Kidney (tissue), 14 donors: ENCODE data around the gene LRRC31. TPM values are rescaled to one million over a fixed set of nuclear protein-coding genes. Genes with fewer than 3 reads are reported as not detected.

Experiments used
- DNase-seq, 5 donors: peaks; one replicate each; pipeline ENCODE4 v3.0.0-alpha.2; 2013 to 2020
- FAIRE-seq: peaks from 2 replicates; lab custom pipeline; 2012; peaks lifted over from hg19 to GRCh38; lab: Jason Lieb, UNC
- H3K27ac ChIP-seq, 2 donors: one replicate each; pipeline ENCODE4 v1.7.0; 2013; ENCODE audit warnings: low read depth in 2 of 2, low read length in 2 of 2, inconsistent platforms in 1 of 2
- H3K27me3 ChIP-seq: one replicate; pipeline ENCODE4 v1.7.1; 2013; ENCODE audit warnings: low read length, inconsistent platforms; ENCODE audit not compliant: control insufficient read depth, insufficient read depth
- H3K36me3 ChIP-seq, 3 donors: one replicate each; pipeline versions ENCODE4 v1.7.0 to v1.7.1; 2013; ENCODE audit warnings: low read length in 3 of 3, control low read depth in 1 of 3, inconsistent platforms in 1 of 3; ENCODE audit not compliant: insufficient read depth in 3 of 3, control insufficient read depth in 2 of 3
- H3K4me1 ChIP-seq, 3 donors: one replicate each; pipeline versions ENCODE4 v1.7.0 to v1.7.1; 2013; ENCODE audit warnings: low read length in 3 of 3, inconsistent platforms in 1 of 3, low read depth in 1 of 3; ENCODE audit not compliant: control insufficient read depth in 2 of 3, insufficient read depth in 2 of 3
- H3K4me3 ChIP-seq, 3 donors: one replicate each; pipeline versions ENCODE4 v1.7.0 to v1.8.1; 2013; ENCODE audit warnings: low read length in 3 of 3, control low read depth in 1 of 3, inconsistent platforms in 1 of 3
- H3K9ac ChIP-seq, 3 donors: one replicate each; pipeline versions ENCODE4 v1.7.0 to v1.7.1; 2013; ENCODE audit warnings: low read length in 3 of 3, control low read depth in 1 of 3, inconsistent platforms in 1 of 3
- H3K9me3 ChIP-seq, 3 donors: one replicate each; pipeline versions ENCODE4 v1.7.0 to v1.7.1; 2013; ENCODE audit warnings: low read length in 3 of 3, control low read depth in 1 of 3, inconsistent platforms in 1 of 3; ENCODE audit not compliant: control insufficient read depth in 2 of 3, insufficient read depth in 1 of 3
- intact Hi-C: fragments of 100-400 bp; cut with DNase I; formaldehyde crosslinking; loops from one replicate; pipeline ENCODE4 v1.11.1; 2022
- polyA plus RNA-seq: library from polyadenylated mRNA; stranded (reverse); fragments of 350-450 nt; fragmentation: Illumina TruSeq; extraction: RNeasy Lipid Tissue Mini Kit (QIAGEN cat#74804); gene quantifications from one replicate; pipeline ENCODE4 v1.2.3, GENCODE V29; 2014; ENCODE audit warnings: low read depth, low replicate concordance; ENCODE audit not compliant: insufficient read depth
- total RNA-seq: library from RNA; stranded (reverse); fragmentation: NEBNext Ultra II Directional; extraction: Animal tissue kit (Norgen Biotek cat#: 25700); gene quantifications from one replicate; pipeline ENCODE4 v1.2.1, GENCODE V29; 2021
- TF ChIP-seq, protein P1 (sequence below): IDR thresholded peaks from 3 replicates; pipeline ENCODE4 v1.5.1; 2012; ENCODE audit warnings: mild to moderate bottlenecking, moderate library complexity, borderline replicate concordance; ENCODE audit not compliant: insufficient read depth; ENCODE audit errors: extremely low read depth
- donor health status: control.
- donor health status: control.
- donor health status: control.
- donor health status: control.
- donor health status: control.
- donor health status: DM: yes; HTN: yes; CAD: no.
- donor health status: Normal renal cell carcinoma (clear cell type).

LRRC31 gene
- total and polyA plus RNA-seq, 2 donors from 2014 or later = 0.76 TPM; not detected in 1

DNA sequence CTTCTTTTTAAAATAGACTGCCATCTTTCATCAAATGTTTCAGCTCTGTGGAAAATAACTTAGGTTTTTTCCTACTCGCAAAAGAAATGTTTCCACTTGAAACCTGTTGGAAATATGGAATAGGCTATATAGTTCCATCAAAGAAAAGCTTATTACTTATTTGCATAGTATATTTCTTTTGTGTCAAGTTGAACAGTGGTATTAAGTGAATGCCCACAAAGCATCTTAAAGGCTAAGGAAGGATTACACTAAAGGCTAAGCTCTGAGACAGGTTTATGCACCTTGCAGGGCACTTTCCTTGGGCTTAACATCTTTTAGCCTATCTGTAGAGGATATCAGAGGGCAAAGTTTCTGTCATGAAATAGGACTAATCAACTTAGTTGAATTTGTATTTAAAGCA lies 41.5 kb upstream of the LRRC31 start, which contains the start of gene SAMD7:
Gene SAMD7, plus strand, starts transcription at position 301 of the 400 bp plus-strand sequence. CDS start 7,927 bp downstream, outside the sequence.
- DNase-seq (no peak), FAIRE-seq (no peak)
- Histone ChIP-seq H3K4me3 (no peak within 1 kb of the TSS), H3K4me1 (no peaks in the 10 kb centered on the region), H3K27me3 (no peaks in the 10 kb centered on the region), H3K27ac (no peak within 1 kb of the TSS), H3K36me3 (no peaks in the 10 kb centered on the region), H3K9me3 (no peaks in the 10 kb centered on the region), H3K9ac (no peak within 1 kb of the TSS)
- intact Hi-C loops = no loop called here
- TF ChIP-seq, protein P1, sequence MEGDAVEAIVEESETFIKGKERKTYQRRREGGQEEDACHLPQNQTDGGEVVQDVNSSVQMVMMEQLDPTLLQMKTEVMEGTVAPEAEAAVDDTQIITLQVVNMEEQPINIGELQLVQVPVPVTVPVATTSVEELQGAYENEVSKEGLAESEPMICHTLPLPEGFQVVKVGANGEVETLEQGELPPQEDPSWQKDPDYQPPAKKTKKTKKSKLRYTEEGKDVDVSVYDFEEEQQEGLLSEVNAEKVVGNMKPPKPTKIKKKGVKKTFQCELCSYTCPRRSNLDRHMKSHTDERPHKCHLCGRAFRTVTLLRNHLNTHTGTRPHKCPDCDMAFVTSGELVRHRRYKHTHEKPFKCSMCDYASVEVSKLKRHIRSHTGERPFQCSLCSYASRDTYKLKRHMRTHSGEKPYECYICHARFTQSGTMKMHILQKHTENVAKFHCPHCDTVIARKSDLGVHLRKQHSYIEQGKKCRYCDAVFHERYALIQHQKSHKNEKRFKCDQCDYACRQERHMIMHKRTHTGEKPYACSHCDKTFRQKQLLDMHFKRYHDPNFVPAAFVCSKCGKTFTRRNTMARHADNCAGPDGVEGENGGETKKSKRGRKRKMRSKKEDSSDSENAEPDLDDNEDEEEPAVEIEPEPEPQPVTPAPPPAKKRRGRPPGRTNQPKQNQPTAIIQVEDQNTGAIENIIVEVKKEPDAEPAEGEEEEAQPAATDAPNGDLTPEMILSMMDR = no peak

- FAIRE-seq (no peak), DNase-seq (no peak)
- Histone ChIP-seq H3K4me3 (no peak overlapping the region), H3K4me1 (no peaks in the 10 kb centered on the region), H3K9me3 (no peaks in the 10 kb centered on the region), H3K27ac (no peak overlapping the region), H3K9ac (no peak overlapping the region), H3K27me3 (no peaks in the 10 kb centered on the region), H3K36me3 (no peaks in the 10 kb centered on the region)
- TF ChIP-seq, protein P1 = no peak
- intact Hi-C loops = no loop called here
These were observed 38.2 kb upstream of the LRRC31 start for GRCh38 chr3:169907944-169908343.

DNA sequence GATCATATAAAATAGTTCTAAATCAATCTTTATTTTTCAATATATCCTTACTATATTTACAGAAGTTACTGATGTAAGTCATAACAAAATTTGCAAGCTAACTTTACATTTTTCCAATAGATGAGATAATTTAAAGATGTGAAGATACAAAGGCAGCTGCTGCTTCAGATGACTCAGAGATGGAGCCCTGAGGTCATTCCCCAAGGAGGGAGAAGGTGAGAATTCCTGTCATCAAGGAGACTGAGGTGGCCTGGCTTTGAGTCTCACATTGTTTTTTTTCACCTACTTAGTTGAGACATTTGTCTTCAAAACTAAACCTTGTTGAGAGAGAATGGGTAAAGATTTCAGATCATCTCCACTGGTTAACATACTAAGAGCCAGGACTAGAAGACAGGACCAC lies 37.7 kb upstream of the LRRC31 start:
- Histone ChIP-seq H3K9ac (no peak overlapping the region), H3K27ac (no peak overlapping the region), H3K4me1 (no peaks in the 10 kb centered on the region), H3K9me3 (no peaks in the 10 kb centered on the region), H3K27me3 (no peaks in the 10 kb centered on the region), H3K36me3 (no peaks in the 10 kb centered on the region), H3K4me3 (no peak overlapping the region)
- TF ChIP-seq, protein P1 = no peak
- DNase-seq (no peak), FAIRE-seq (no peak)
- intact Hi-C loops = no loop called here

- DNase-seq (no peak), FAIRE-seq (no peak)
- TF ChIP-seq, protein P1 = no peak
- H3K27ac ChIP-seq = no peak overlapping the region
- H3K27me3 ChIP-seq = no peaks in the 10 kb centered on the region
- intact Hi-C loops = no loop called here
- H3K9me3 ChIP-seq = peaks cover 0 to 5% (median 4%) of the 10 kb centered on the region in 3 donors
- H3K4me1 ChIP-seq = no peaks in the 10 kb centered on the region
- no peaks in the 10 kb centered on the region for H3K36me3 ChIP-seq
- H3K4me3 ChIP-seq = no peak overlapping the region
- no peak overlapping the region for H3K9ac ChIP-seq
These were observed 35.7 kb upstream of the LRRC31 start for GRCh38 chr3:169905404-169905803.
